Fibroblast of lung (primary cell): ENCODE measurements around the gene GNG12. TPM values are rescaled to one million over a fixed set of nuclear protein-coding genes. Genes with fewer than 3 reads are reported as not detected.
A peak's percentile ranks its signal among the peaks of the same experiment; 100 is the strongest.

Experiments used
- DNase-seq, 2 donors: peaks; one replicate each; pipeline versions ENCODE4 v3.0.0 to v3.0.0-alpha.2; 2010; ENCODE audit warnings: low read depth in 2 of 2
- H2AFZ ChIP-seq: 2 replicates; pipeline ENCODE4 v1.5.1; 2012; ENCODE audit warnings: low read length, control low read depth, inconsistent platforms
- H3K27ac ChIP-seq: 2 replicates; pipeline ENCODE4 v1.5.1; 2011; ENCODE audit warnings: low read length, control low read depth; ENCODE audit not compliant: insufficient read depth
- H3K27me3 ChIP-seq: 2 replicates; pipeline ENCODE4 v1.5.1; 2011; ENCODE audit warnings: mild to moderate bottlenecking, low read length; ENCODE audit not compliant: control insufficient read depth, insufficient read depth
- H3K36me3 ChIP-seq: 2 replicates; pipeline ENCODE4 v1.5.1; 2011; ENCODE audit warnings: low read length; ENCODE audit not compliant: control insufficient read depth, insufficient read depth
- H3K4me1 ChIP-seq: 2 replicates; pipeline ENCODE4 v1.5.1; 2011; ENCODE audit warnings: low read length; ENCODE audit not compliant: control insufficient read depth, insufficient read depth; ENCODE audit errors: extremely low read depth
- H3K4me2 ChIP-seq: 2 replicates; pipeline ENCODE4 v1.5.1; 2011; ENCODE audit warnings: low read length, control low read depth; ENCODE audit not compliant: insufficient read depth; ENCODE audit errors: extremely low read depth
- H3K4me3 ChIP-seq, 4 experiments: fragments of 200-600 bp in 1 of 4; sonication (generic) in 1 of 4; replicated peaks in 1 of 4; 2 replicates each; pipeline ENCODE4 v1.5.1; 2011 to 2016; ENCODE audit warnings: low read length in 4 of 4, low read depth in 3 of 4, mild to moderate bottlenecking in 3 of 4, control low read depth in 2 of 4, inconsistent platforms in 1 of 4, mixed read lengths in 1 of 4; ENCODE audit not compliant: insufficient read depth in 1 of 4; ENCODE audit errors: control extremely low read depth in 1 of 4
- H3K79me2 ChIP-seq: 2 replicates; pipeline ENCODE4 v1.5.1; 2012; ENCODE audit warnings: mild to moderate bottlenecking, low read length, inconsistent platforms; ENCODE audit not compliant: control insufficient read depth, insufficient read depth
- H3K9ac ChIP-seq: 2 replicates; pipeline ENCODE4 v1.5.1; 2011; ENCODE audit warnings: mild to moderate bottlenecking, low read length, control low read depth; ENCODE audit not compliant: insufficient read depth
- H3K9me3 ChIP-seq: 2 replicates; pipeline ENCODE4 v1.5.1; 2012; ENCODE audit warnings: low read depth, low read length; ENCODE audit not compliant: control insufficient read depth, insufficient read depth
- H4K20me1 ChIP-seq: 2 replicates; pipeline ENCODE4 v1.5.1; 2011; ENCODE audit warnings: low read length; ENCODE audit not compliant: control insufficient read depth, insufficient read depth; ENCODE audit errors: extremely low read depth
- EZH2 ChIP-seq: IDR thresholded peaks from 2 replicates; pipeline ENCODE4 v1.5.1; 2012; ENCODE audit warnings: low read length, control low read depth, mild to moderate bottlenecking; ENCODE audit errors: missing control alignments
- polyA plus RNA-seq, 2 donors: library from polyadenylated mRNA; depleted of rRNA in 1 of 2; stranded (reverse) in 1 of 2; unstranded in 1 of 2; fragments of >200 nt; gene quantifications; 2 replicates each; pipeline ENCODE4 v1.2.1, GENCODE V29; 2011 to 2012; ENCODE audit warnings: missing spikeins in 1 of 2
- total RNA-seq: library from RNA; depleted of rRNA; stranded (reverse); fragments of >200 nt; gene quantifications from 2 replicates; pipeline ENCODE4 v1.2.1, GENCODE V29; 2014
- TF ChIP-seq, protein P1 (sequence below), 2 donors: IDR thresholded peaks in 1 of 2; conservative IDR thresholded peaks in 1 of 2; 1 replicate in 1 of 2; 2 replicates in 1 of 2; pipeline ENCODE4 v1.5.1; 2011 to 2012; ENCODE audit warnings: low read length in 2 of 2, control low read depth in 1 of 2, inconsistent platforms in 1 of 2, low read depth in 1 of 2, mild to moderate bottlenecking in 1 of 2

GNG12 gene
- total and polyA plus RNA-seq, 2 donors (not counting 1 experiment from before 2014, with no cell fraction given): 127 to 241 TPM

DNA sequence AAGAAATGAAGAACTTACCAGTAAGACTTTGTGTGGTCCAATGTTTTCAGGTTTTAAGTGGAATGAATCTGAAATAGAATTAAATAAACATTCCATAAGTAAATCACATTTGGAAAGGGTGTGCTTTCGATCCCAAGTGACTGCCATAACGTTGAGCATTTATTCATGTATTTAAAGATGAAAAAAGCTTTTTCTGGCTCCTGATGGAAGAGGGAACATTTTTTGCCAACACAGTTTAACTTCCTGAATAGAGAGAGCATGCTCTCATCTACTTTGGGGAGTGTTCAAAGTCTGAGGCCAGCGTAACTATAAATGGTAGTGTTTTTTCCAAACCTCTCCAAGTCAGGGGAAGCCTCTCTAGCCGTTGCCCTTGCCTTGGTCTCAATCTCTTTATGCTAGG lies 55.8 kb downstream of the GNG12 start:
- Histone ChIP-seq H3K79me2 (peaks cover 48% of the 10 kb centered on the region), H3K4me3 (no peak overlapping the region), H4K20me1 (no peaks in the 10 kb centered on the region), H3K36me3 (no peaks in the 10 kb centered on the region), H3K27me3 (no peaks in the 10 kb centered on the region), H3K27ac (no peak overlapping the region), H3K9ac (no peak overlapping the region), H3K4me2 (peak overlapping the region; percentile 37), H3K9me3 (no peaks in the 10 kb centered on the region), H3K4me1 (no peaks in the 10 kb centered on the region), H2AFZ (no peak overlapping the region)
- DNase-seq: no peak
- no peak for TF ChIP-seq EZH2
- TF ChIP-seq, protein P1, sequence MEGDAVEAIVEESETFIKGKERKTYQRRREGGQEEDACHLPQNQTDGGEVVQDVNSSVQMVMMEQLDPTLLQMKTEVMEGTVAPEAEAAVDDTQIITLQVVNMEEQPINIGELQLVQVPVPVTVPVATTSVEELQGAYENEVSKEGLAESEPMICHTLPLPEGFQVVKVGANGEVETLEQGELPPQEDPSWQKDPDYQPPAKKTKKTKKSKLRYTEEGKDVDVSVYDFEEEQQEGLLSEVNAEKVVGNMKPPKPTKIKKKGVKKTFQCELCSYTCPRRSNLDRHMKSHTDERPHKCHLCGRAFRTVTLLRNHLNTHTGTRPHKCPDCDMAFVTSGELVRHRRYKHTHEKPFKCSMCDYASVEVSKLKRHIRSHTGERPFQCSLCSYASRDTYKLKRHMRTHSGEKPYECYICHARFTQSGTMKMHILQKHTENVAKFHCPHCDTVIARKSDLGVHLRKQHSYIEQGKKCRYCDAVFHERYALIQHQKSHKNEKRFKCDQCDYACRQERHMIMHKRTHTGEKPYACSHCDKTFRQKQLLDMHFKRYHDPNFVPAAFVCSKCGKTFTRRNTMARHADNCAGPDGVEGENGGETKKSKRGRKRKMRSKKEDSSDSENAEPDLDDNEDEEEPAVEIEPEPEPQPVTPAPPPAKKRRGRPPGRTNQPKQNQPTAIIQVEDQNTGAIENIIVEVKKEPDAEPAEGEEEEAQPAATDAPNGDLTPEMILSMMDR (conservative IDR thresholded peaks at IDR 0.05 in 1 of 2, IDR thresholded peaks at IDR 0.05 in 1 of 2; ENCODE audit: low read depth in 1 of 2, low read length in 2 of 2): no peak

DNA sequence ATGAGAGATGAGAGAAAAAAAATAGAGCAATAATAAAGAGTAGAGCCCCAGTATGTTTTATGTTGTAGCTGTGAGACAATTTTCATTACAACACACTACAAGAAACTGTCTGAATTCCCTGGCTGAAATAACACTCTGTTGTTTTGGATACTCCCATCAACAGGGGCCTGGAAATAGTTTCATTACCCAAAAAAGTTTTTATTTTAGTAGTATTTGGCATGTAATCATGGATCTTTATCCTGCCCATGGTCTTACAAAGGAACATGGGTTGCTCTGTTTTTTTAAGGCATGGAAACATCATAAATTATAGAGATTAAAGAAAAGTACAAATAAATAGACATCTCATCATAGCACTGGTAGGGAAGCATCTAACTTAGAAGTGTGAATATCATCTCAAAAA lies 56.3 kb downstream of the GNG12 start:
- Histone ChIP-seq H3K4me2 (no peak overlapping the region), H3K4me1 (no peaks in the 10 kb centered on the region), H3K9ac (no peak overlapping the region), H3K9me3 (no peaks in the 10 kb centered on the region), H2AFZ (no peak overlapping the region), H3K27ac (no peak overlapping the region), H3K36me3 (no peaks in the 10 kb centered on the region), H3K4me3 (no peak overlapping the region), H3K79me2 (peaks cover 44% of the 10 kb centered on the region), H4K20me1 (no peaks in the 10 kb centered on the region), H3K27me3 (no peaks in the 10 kb centered on the region)
- DNase-seq: no peak
- TF ChIP-seq, protein P1 (conservative IDR thresholded peaks at IDR 0.05 in 1 of 2, IDR thresholded peaks at IDR 0.05 in 1 of 2; ENCODE audit: low read depth in 1 of 2, low read length in 2 of 2): no peak
- TF ChIP-seq EZH2: no peak

DNA sequence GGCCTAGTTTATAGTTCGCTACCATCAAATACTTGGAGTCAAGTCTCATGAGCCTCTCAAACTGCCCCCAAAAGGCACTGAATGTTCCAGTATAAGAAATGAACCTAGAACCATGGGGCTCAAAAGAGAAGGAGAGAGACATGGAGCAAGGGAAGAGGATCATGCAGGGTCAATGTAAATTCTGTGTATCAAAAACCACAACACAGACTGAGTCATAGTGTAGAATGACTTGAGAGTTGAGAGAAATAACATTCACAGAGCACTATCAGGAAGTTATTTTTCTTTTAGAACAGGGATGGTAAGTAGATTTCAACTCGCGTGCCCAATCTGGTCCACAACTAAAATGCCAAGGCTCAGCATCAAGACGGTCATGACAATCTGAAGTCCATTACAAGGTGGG lies 59.8 kb downstream of the GNG12 start:
- Histone ChIP-seq H3K4me3 (no peak overlapping the region), H3K27me3 (no peaks in the 10 kb centered on the region), H3K27ac (no peak overlapping the region), H3K79me2 (peaks cover 35% of the 10 kb centered on the region), H3K9ac (no peak overlapping the region), H3K36me3 (no peaks in the 10 kb centered on the region), H3K4me2 (no peak overlapping the region), H2AFZ (no peak overlapping the region), H3K4me1 (peaks cover 8% of the 10 kb centered on the region), H4K20me1 (no peaks in the 10 kb centered on the region), H3K9me3 (no peaks in the 10 kb centered on the region)
- TF ChIP-seq, protein P1 (conservative IDR thresholded peaks at IDR 0.05 in 1 of 2, IDR thresholded peaks at IDR 0.05 in 1 of 2; ENCODE audit: low read depth in 1 of 2, low read length in 2 of 2): no peak
- no peak for TF ChIP-seq EZH2
- no peak for DNase-seq
